Nephron (organoid): Measurements from ENCODE around the gene UVRAG.

Source experiments
- H3K27ac Mint-ChIP-seq, 3 experiments: 2 replicates each; pipeline ENCODE4 v1.8.0; 2020; ENCODE audit warnings: mixed read lengths in 3 of 3, mild to moderate bottlenecking in 2 of 3, moderate library complexity in 1 of 3
- H3K27me3 Mint-ChIP-seq: 2 replicates; pipeline ENCODE4 v1.8.0; 2021; ENCODE audit warnings: low read depth, mild to moderate bottlenecking, moderate library complexity, mixed read lengths
- H3K36me3 Mint-ChIP-seq: 2 replicates; pipeline ENCODE4 v1.8.0; 2020; ENCODE audit warnings: low read depth, mixed read lengths
- H3K4me1 Mint-ChIP-seq: 2 replicates; pipeline ENCODE4 v1.8.0; 2020; ENCODE audit warnings: mixed read lengths
- H3K4me3 Mint-ChIP-seq, 3 experiments: 2 replicates each; pipeline ENCODE4 v1.8.0; 2020; ENCODE audit warnings: mild to moderate bottlenecking in 3 of 3, mixed read lengths in 3 of 3, moderate library complexity in 2 of 3
- H3K9me3 Mint-ChIP-seq: 2 replicates; pipeline ENCODE4 v1.8.0; 2020; ENCODE audit warnings: mixed read lengths
- TF ChIP-seq, protein P1 (sequence below), 3 experiments: fragments of 200-600 bp; sonication (generic); IDR thresholded peaks; one replicate each; pipeline ENCODE4 v1.5.0; 2021; ENCODE audit warnings: antibody characterized with exemption in 3 of 3; ENCODE audit not compliant: unreplicated experiment in 3 of 3

The UVRAG gene

GRCh38 chr11:75905434-75905833 lies 90.4 kb downstream of the UVRAG start:
- no peaks in the 10 kb centered on the region for H3K9me3 Mint-ChIP-seq
- no peaks in the 10 kb centered on the region for H3K27me3 Mint-ChIP-seq
- no peak overlapping the region for H3K27ac Mint-ChIP-seq
- TF ChIP-seq, protein P1, sequence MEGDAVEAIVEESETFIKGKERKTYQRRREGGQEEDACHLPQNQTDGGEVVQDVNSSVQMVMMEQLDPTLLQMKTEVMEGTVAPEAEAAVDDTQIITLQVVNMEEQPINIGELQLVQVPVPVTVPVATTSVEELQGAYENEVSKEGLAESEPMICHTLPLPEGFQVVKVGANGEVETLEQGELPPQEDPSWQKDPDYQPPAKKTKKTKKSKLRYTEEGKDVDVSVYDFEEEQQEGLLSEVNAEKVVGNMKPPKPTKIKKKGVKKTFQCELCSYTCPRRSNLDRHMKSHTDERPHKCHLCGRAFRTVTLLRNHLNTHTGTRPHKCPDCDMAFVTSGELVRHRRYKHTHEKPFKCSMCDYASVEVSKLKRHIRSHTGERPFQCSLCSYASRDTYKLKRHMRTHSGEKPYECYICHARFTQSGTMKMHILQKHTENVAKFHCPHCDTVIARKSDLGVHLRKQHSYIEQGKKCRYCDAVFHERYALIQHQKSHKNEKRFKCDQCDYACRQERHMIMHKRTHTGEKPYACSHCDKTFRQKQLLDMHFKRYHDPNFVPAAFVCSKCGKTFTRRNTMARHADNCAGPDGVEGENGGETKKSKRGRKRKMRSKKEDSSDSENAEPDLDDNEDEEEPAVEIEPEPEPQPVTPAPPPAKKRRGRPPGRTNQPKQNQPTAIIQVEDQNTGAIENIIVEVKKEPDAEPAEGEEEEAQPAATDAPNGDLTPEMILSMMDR (IDR thresholded peaks at IDR 0.05; ENCODE audit: unreplicated experiment in 3 of 3) = no peak
- no peak overlapping the region for H3K4me3 Mint-ChIP-seq
- H3K36me3 Mint-ChIP-seq = no peaks in the 10 kb centered on the region
- H3K4me1 Mint-ChIP-seq = peaks cover 13% of the 10 kb centered on the region

- H3K27ac Mint-ChIP-seq = no peak overlapping the region
- H3K36me3 Mint-ChIP-seq = peaks cover 7% of the 10 kb centered on the region
- H3K4me1 Mint-ChIP-seq = peaks cover 16% of the 10 kb centered on the region
- H3K27me3 Mint-ChIP-seq = peaks cover 3% of the 10 kb centered on the region
- H3K4me3 Mint-ChIP-seq = no peak overlapping the region
- TF ChIP-seq, protein P1 (IDR thresholded peaks at IDR 0.05; ENCODE audit: unreplicated experiment in 3 of 3) = no peak
- no peaks in the 10 kb centered on the region for H3K9me3 Mint-ChIP-seq
Measured at GRCh38 chr11:75907906-75908527, 93.0 kb downstream of the UVRAG start.

- Mint-ChIP-seq H3K4me3 (no peak overlapping the region), H3K36me3 (peaks cover 16% of the 10 kb centered on the region), H3K4me1 (peaks cover 11% of the 10 kb centered on the region), H3K9me3 (no peaks in the 10 kb centered on the region), H3K27me3 (peaks cover 3% of the 10 kb centered on the region), H3K27ac (no peak overlapping the region)
- TF ChIP-seq, protein P1 (IDR thresholded peaks at IDR 0.05; ENCODE audit: unreplicated experiment in 3 of 3) = no peak
Measured at GRCh38 chr11:75910426-75911145, 95.6 kb downstream of the UVRAG start.

GRCh38 chr11:75911459-75911858 lies 96.4 kb downstream of the UVRAG start:
- Mint-ChIP-seq H3K9me3 (no peaks in the 10 kb centered on the region), H3K27ac (no peak overlapping the region), H3K4me3 (no peak overlapping the region), H3K4me1 (peaks cover 11% of the 10 kb centered on the region), H3K36me3 (peaks cover 16% of the 10 kb centered on the region), H3K27me3 (peaks cover 3% of the 10 kb centered on the region)
- TF ChIP-seq, protein P1 (IDR thresholded peaks at IDR 0.05; ENCODE audit: unreplicated experiment in 3 of 3) = no peak

GRCh38 chr11:75913984-75914383 lies 99.0 kb downstream of the UVRAG start:
- Mint-ChIP-seq H3K9me3 (no peaks in the 10 kb centered on the region), H3K27me3 (peaks cover 3% of the 10 kb centered on the region), H3K36me3 (peaks cover 18% of the 10 kb centered on the region), H3K4me3 (no peak overlapping the region), H3K4me1 (peaks cover 19% of the 10 kb centered on the region), H3K27ac (no peak overlapping the region)
- TF ChIP-seq, protein P1 (IDR thresholded peaks at IDR 0.05; ENCODE audit: unreplicated experiment in 3 of 3) = no peak

DNA sequence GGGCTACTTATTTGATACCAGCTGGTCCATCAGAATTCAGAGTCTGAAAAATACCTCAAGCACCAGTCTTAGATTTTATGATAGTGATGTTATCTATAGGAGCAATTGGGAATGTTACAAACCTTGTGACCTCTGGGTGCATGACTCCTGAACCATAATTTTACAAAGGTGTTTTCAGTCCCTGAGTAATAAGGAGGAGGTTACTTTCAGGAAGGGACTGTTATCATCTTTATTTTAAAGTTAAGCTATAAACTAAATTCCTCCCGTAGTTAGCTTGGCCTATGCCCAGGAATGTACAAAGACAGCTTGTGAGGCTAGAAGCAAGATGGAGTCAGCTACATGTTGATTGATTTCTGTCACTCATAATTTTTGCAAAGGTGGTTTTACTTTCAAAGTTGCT lies 101.9 kb downstream of the UVRAG start:
- TF ChIP-seq, protein P1 (IDR thresholded peaks at IDR 0.05; ENCODE audit: unreplicated experiment in 3 of 3) = no peak
- H3K4me1 Mint-ChIP-seq = peaks cover 25% of the 10 kb centered on the region
- no peaks in the 10 kb centered on the region for H3K9me3 Mint-ChIP-seq
- peaks cover 18% of the 10 kb centered on the region for H3K36me3 Mint-ChIP-seq
- H3K27me3 Mint-ChIP-seq = no peaks in the 10 kb centered on the region
- H3K4me3 Mint-ChIP-seq = no peak overlapping the region
- H3K27ac Mint-ChIP-seq = no peak overlapping the region
